ENCODE data around the gene EPHA6.

The EPHA6 gene

GRCh38 chr3:97125902-97126499 lies 311.6 kb downstream of the EPHA6 start:
- DNase-seq (ENCODE audit: low read depth, low spot score): no peak
- TF ChIP-seq, protein P1, sequence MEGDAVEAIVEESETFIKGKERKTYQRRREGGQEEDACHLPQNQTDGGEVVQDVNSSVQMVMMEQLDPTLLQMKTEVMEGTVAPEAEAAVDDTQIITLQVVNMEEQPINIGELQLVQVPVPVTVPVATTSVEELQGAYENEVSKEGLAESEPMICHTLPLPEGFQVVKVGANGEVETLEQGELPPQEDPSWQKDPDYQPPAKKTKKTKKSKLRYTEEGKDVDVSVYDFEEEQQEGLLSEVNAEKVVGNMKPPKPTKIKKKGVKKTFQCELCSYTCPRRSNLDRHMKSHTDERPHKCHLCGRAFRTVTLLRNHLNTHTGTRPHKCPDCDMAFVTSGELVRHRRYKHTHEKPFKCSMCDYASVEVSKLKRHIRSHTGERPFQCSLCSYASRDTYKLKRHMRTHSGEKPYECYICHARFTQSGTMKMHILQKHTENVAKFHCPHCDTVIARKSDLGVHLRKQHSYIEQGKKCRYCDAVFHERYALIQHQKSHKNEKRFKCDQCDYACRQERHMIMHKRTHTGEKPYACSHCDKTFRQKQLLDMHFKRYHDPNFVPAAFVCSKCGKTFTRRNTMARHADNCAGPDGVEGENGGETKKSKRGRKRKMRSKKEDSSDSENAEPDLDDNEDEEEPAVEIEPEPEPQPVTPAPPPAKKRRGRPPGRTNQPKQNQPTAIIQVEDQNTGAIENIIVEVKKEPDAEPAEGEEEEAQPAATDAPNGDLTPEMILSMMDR (IDR thresholded peaks at IDR 0.05; ENCODE audit: low read depth, low read length): no peak
- in situ Hi-C loops (cut with HindIII; ENCODE audit: low sequenced_read_pairs): no loop called here
- H3K4me3 ChIP-seq (ENCODE audit: low read depth, low read length): no peak overlapping the region

DNA sequence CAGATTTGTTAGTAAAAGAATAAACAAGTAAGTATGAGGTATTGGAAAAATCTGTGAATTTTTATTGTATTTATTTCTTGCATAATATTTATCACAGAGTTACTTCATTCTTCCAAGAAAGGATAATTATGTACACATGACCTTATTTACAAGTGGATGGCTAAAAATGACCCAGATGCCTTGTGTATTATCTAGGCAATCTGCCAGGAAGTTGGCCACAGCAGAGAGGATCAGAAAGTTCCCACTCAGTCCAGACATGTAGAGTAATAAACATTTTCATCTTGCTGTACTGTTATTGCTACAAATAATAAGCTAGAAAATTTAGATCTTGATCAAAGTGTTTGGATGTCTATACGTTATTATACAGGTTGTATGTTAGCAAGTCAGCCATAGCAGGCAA lies 317.1 kb downstream of the EPHA6 start:
- in situ Hi-C loops (cut with HindIII; ENCODE audit: low sequenced_read_pairs): no loop called here
- no peak overlapping the region for H3K4me3 ChIP-seq (ENCODE audit: low read depth, low read length)
- no peak for DNase-seq (ENCODE audit: low read depth, low spot score)
- TF ChIP-seq, protein P1 (IDR thresholded peaks at IDR 0.05; ENCODE audit: low read depth, low read length): no peak

GRCh38 chr3:97138914-97139541 lies 324.6 kb downstream of the EPHA6 start:
- in situ Hi-C loops (cut with HindIII; ENCODE audit: low sequenced_read_pairs): no loop called here
- H3K4me3 ChIP-seq (ENCODE audit: low read depth, low read length): no peak overlapping the region
- DNase-seq (ENCODE audit: low read depth, low spot score): no peak
- TF ChIP-seq, protein P1 (IDR thresholded peaks at IDR 0.05; ENCODE audit: low read depth, low read length): no peak

- TF ChIP-seq, protein P1 (IDR thresholded peaks at IDR 0.05; ENCODE audit: low read depth, low read length): no peak
- in situ Hi-C loops (cut with HindIII; ENCODE audit: low sequenced_read_pairs): no loop called here
- no peak for DNase-seq (ENCODE audit: low read depth, low spot score)
- H3K4me3 ChIP-seq (ENCODE audit: low read depth, low read length): no peak overlapping the region
These were observed 334.5 kb downstream of the EPHA6 start for GRCh38 chr3:97148931-97149330.

DNA sequence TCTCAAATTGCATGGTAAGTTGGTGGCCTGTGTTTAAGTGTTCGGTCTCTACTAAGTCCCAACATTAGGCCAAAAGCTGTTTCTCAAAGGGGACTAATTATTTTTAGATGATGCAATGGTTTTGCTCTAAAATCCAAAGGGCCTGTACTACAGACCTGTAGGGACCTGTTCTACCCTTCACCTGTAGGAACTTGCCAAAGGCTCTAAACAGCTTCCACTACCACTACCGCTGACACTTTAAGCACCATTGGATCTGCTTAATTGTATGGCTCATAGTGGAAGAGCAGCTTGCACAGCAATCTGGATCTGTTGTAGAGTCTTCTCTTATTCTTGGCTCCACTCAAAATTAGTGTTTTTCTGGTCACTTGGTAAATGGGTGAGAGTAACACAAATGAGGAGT lies 346.8 kb downstream of the EPHA6 start:
- in situ Hi-C loops (cut with HindIII; ENCODE audit: low sequenced_read_pairs): no loop called here
- DNase-seq (ENCODE audit: low read depth, low spot score): no peak
- TF ChIP-seq, protein P1 (IDR thresholded peaks at IDR 0.05; ENCODE audit: low read depth, low read length): no peak
- H3K4me3 ChIP-seq (ENCODE audit: low read depth, low read length): no peak overlapping the region

DNA sequence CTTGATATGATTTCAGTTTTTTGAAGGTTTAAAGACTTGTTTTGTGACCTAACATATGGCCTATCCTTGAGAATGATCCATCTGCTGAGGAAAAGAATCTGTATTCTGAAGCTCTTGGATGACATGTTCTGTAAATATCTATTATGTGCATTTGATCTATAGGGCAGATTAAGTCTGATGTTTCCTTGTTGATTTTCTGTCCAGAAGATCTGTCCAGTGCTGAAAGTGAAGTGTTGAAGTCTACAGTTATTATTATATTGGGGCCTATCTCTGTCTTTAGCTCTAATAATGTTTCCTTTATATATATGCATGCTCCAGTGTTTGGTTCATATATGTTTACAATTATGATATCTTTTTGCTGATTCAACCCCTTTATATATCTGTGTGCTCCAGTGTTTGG lies 362.8 kb downstream of the EPHA6 start:
- DNase-seq (ENCODE audit: low read depth, low spot score): no peak
- no peak overlapping the region for H3K4me3 ChIP-seq (ENCODE audit: low read depth, low read length)
- in situ Hi-C loops (cut with HindIII; ENCODE audit: low sequenced_read_pairs): no loop called here
- TF ChIP-seq, protein P1 (IDR thresholded peaks at IDR 0.05; ENCODE audit: low read depth, low read length): no peak
